ENCODE data around the gene CCDC85A.

GRCh38 chr2:56209701-56210100 lies 25.9 kb downstream of the CCDC85A start:
- TF ChIP-seq CTCF (IDR thresholded peaks at IDR 0.05 in 8 of 11, conservative IDR thresholded peaks at IDR 0.05 in 3 of 11) (no peak), POLR2AphosphoS5 (IDR thresholded peaks at IDR 0.05) (no peak)

All from spleen (tissue), 7 donors.